ENCODE measurements around the gene SPTB.

The SPTB gene

DNA sequence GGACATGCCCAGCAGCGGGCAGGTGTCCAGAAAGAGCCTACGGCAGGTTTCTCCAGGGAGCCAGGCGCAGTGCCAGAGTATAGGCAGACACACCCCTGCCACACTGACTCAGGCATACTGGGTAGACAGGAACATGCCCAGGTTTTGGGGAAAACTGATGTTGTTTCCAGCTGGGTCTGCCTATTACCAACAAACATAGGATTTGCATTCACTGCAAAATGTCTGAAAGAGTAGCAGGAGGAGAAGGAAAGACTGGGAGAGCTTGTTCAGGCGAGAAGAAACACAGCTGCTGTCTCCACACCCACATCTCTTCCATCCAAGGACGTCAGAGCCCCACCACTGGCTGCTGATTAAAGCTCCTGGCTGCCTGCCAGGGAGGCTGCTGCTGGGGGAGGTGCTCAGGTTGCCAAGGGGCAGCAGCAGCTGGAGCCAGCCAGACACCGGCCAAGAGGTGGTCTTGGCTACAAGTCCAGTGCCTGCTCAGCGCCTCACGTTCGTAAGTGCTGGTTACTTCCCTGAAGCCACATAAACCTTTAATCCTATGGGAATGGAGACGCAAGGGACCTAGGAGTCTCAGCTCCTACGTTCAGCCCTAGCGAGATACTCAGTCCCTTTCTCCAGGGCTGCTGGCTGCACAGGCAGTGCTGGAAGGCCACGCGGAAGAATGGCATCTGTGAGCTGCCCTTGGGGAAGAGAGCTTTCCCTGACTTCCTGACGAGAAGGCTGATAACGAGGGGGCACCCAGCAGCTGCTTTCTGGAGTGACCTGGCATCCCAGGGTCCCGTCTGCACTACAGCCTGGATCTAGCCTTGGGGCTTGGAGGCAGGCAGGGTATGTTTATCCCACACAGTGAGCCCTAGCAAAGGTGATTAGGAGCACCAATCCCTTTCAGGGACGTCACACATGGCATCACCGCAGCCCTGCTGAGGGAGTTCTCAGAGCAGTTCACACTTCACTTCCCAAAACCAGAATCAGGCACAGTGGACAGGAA, 117.4 kb downstream of the SPTB start:
- Histone ChIP-seq H3K36me3 (ENCODE audit: control insufficient read depth in 4 of 4, insufficient read depth in 4 of 4, low read length in 3 of 4) (no peaks in the 10 kb centered on the region), H3K27me3 (replicated peaks in 2 of 5; ENCODE audit: control insufficient read depth in 4 of 5, insufficient read depth in 5 of 5, low read length in 4 of 5) (peaks cover 0 to 21% (median 0%) of the 10 kb centered on the region in 5 experiments), H3K4me3 (ENCODE audit: control insufficient read depth in 1 of 7, extremely low read depth in 1 of 7, insufficient read depth in 4 of 7, low read depth in 2 of 7, low read length in 6 of 7) (no peak overlapping the region), H3K4me1 (ENCODE audit: control extremely low read depth in 1 of 4, control insufficient read depth in 4 of 4, insufficient read depth in 4 of 4, low read length in 3 of 4) (peaks cover 0 to 44% (median 27%) of the 10 kb centered on the region in 4 experiments), H3K9me3 (ENCODE audit: control extremely low read depth in 1 of 5, control insufficient read depth in 4 of 5, insufficient read depth in 2 of 5, low read depth in 1 of 5, low read length in 4 of 5) (no peaks in the 10 kb centered on the region), H3K27ac (ENCODE audit: insufficient read depth in 1 of 2, low read depth in 1 of 2, low read length in 2 of 2, poor library complexity in 1 of 2, severe bottlenecking in 2 of 2) (no peak overlapping the region)
- peak; percentile 49 to 68 (median 65) for DNase-seq
- POLR2A ChIA-PET: interaction anchor here (1.1 kb wide), 1 partner anchor 107 kb away, joined by 3 read pairs; no protein-coding TSS in a partner anchor
- CTCF ChIA-PET: interaction anchor here (0.9 to 4.7 kb wide), 19 partner anchors 9 to 131 kb away, joined by 3 to 50 read pairs (median 5); no protein-coding TSS in a partner anchor
- WGBS (ENCODE audit: insufficient coverage): 46% methylated on average over 17 of the region's 19 CpGs

DNA sequence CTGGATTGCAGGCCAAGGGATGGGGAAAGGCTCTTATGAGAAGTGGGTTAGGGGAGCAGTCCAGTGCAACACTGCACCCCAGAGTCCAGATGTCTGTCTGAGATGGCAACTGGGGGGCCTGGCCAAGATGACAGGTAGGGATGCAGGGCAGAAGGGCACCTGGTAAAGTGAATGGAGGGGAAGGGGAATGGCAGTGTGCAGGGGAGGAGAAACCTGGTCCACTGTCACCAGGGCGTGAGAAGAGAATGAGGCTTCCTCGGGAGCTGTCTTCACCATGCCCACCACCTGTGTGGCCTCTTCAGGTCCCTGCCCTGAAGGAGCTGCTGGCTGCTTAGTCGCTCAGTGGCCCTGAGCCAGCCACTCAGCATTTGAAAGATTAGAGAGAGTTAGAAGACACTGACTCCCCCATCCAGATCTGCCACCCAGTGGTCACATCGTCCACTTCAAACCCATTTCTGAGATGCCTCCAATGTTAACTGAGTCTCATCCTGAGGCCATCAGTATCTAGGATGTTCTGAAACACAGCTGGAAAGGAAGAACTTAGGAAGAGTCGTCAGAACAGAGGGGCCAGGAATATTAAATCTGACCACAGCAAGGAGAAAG, 118.2 kb downstream of the SPTB start:
- H3K9me3 ChIP-seq (ENCODE audit: control extremely low read depth in 1 of 5, control insufficient read depth in 4 of 5, insufficient read depth in 2 of 5, low read depth in 1 of 5, low read length in 4 of 5): no peaks in the 10 kb centered on the region
- H3K4me1 ChIP-seq (ENCODE audit: control extremely low read depth in 1 of 4, control insufficient read depth in 4 of 4, insufficient read depth in 4 of 4, low read length in 3 of 4): peaks cover 0 to 44% (median 27%) of the 10 kb centered on the region in 4 experiments
- 70% methylated on average over 3 of the region's 5 CpGs for WGBS (ENCODE audit: insufficient coverage)

DNA sequence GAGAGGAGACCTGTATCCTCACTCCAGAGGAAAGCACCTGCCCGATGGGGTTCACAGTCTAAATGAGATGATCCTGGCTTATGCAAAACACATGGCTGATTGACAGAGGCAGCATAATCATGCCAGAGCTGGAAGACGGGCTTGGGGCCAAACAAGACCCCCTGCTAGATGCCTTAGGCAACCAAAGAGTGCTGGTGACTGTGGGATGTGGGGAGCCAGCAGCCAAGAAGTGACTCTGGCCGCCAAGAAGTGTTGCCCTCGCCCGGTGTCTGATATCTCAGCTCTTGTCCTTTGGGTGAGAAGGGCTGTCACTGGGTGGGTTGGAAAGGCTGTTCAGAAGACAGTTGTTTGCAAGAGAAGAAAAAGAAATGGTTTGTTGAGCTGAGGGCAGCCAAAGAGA, 118.8 kb downstream of the SPTB start:
- POLR2A ChIA-PET: interaction anchor here (1.1 kb wide), 1 partner anchor 106 kb away, joined by 3 read pairs; no protein-coding TSS in a partner anchor
- 88% methylated on average over 1 of the region's 5 CpGs for WGBS (ENCODE audit: insufficient coverage)

More for the DNA sequence above, 118.2 kb downstream of the SPTB start:
- no peak overlapping the region for H3K27ac ChIP-seq (ENCODE audit: insufficient read depth in 1 of 2, low read depth in 1 of 2, low read length in 2 of 2, poor library complexity in 1 of 2, severe bottlenecking in 2 of 2)
- no peaks in the 10 kb centered on the region for H3K36me3 ChIP-seq (ENCODE audit: control insufficient read depth in 4 of 4, insufficient read depth in 4 of 4, low read length in 3 of 4)
- no peak for DNase-seq
- CTCF ChIA-PET: interaction anchor here (0.6 to 4.7 kb wide), 20 partner anchors 10 to 209 kb away, joined by 3 to 50 read pairs (median 4); no protein-coding TSS in a partner anchor
- H3K27me3 ChIP-seq (replicated peaks in 2 of 5; ENCODE audit: control insufficient read depth in 4 of 5, insufficient read depth in 5 of 5, low read length in 4 of 5): peaks cover 0 to 21% (median 0%) of the 10 kb centered on the region in 5 experiments
- no peak overlapping the region for H3K4me3 ChIP-seq (ENCODE audit: control insufficient read depth in 1 of 7, extremely low read depth in 1 of 7, insufficient read depth in 4 of 7, low read depth in 2 of 7, low read length in 6 of 7)
- POLR2A ChIA-PET: interaction anchor here (1.1 kb wide), 1 partner anchor 107 kb away, joined by 3 read pairs; no protein-coding TSS in a partner anchor

DNA sequence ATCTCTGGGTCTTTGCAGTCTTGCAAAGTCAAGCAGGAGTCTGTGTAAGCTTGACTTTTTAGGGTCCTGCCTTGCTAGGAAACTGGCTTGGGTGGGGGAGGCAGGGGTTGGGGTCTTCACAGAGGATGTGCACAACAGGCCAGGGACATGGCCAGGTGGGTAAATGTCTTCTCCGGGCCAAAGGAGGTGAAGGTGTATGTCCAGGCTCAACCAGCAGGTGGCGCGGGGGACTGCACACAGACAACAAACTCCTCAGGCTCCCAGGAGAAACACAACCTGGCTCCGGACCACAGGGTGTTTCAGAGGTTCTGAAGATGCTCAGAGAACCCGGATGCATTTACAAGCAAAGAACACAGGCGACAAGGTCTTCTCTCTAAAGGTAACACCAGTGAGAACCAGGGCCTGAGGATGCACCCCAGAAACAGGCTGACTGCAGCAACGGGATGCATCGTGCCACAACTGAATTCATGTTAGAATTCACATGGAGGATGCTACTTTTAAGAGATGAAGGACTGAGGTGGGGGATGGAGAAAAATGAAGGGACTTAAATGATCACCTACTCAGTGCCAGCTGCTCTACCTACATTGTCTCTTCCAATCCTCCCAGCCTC, 119.5 kb downstream of the SPTB start:
- Histone ChIP-seq H3K9me3 (ENCODE audit: control extremely low read depth in 1 of 5, control insufficient read depth in 4 of 5, insufficient read depth in 2 of 5, low read depth in 1 of 5, low read length in 4 of 5) (no peaks in the 10 kb centered on the region), H3K27me3 (replicated peaks in 2 of 5; ENCODE audit: control insufficient read depth in 4 of 5, insufficient read depth in 5 of 5, low read length in 4 of 5) (peaks cover 0 to 21% (median 0%) of the 10 kb centered on the region in 5 experiments), H3K27ac (ENCODE audit: insufficient read depth in 1 of 2, low read depth in 1 of 2, low read length in 2 of 2, poor library complexity in 1 of 2, severe bottlenecking in 2 of 2) (no peak overlapping the region), H3K4me1 (ENCODE audit: control extremely low read depth in 1 of 4, control insufficient read depth in 4 of 4, insufficient read depth in 4 of 4, low read length in 3 of 4) (peaks cover 0 to 44% (median 27%) of the 10 kb centered on the region in 4 experiments), H3K36me3 (ENCODE audit: control insufficient read depth in 4 of 4, insufficient read depth in 4 of 4, low read length in 3 of 4) (no peaks in the 10 kb centered on the region), H3K4me3 (ENCODE audit: control insufficient read depth in 1 of 7, extremely low read depth in 1 of 7, insufficient read depth in 4 of 7, low read depth in 2 of 7, low read length in 6 of 7) (no peak overlapping the region)
- CTCF ChIA-PET: interaction anchor here (1.4 to 4.7 kb wide), 8 partner anchors 11 to 132 kb away, joined by 3 to 50 read pairs (median 11); no protein-coding TSS in a partner anchor
- POLR2A ChIA-PET: no interaction called here
- WGBS (ENCODE audit: insufficient coverage): 72% methylated on average over 5 of the region's 8 CpGs
- DNase-seq: peak; percentile 38 to 56 (median 44)

More for the DNA sequence above, 118.8 kb downstream of the SPTB start:
- CTCF ChIA-PET: interaction anchor here (0.6 to 4.7 kb wide), 13 partner anchors 11 to 208 kb away, joined by 3 to 50 read pairs (median 5); no protein-coding TSS in a partner anchor
- Histone ChIP-seq H3K9me3 (ENCODE audit: control extremely low read depth in 1 of 5, control insufficient read depth in 4 of 5, insufficient read depth in 2 of 5, low read depth in 1 of 5, low read length in 4 of 5) (no peaks in the 10 kb centered on the region), H3K4me3 (ENCODE audit: control insufficient read depth in 1 of 7, extremely low read depth in 1 of 7, insufficient read depth in 4 of 7, low read depth in 2 of 7, low read length in 6 of 7) (no peak overlapping the region), H3K27ac (ENCODE audit: insufficient read depth in 1 of 2, low read depth in 1 of 2, low read length in 2 of 2, poor library complexity in 1 of 2, severe bottlenecking in 2 of 2) (no peak overlapping the region), H3K4me1 (ENCODE audit: control extremely low read depth in 1 of 4, control insufficient read depth in 4 of 4, insufficient read depth in 4 of 4, low read length in 3 of 4) (peaks cover 0 to 44% (median 27%) of the 10 kb centered on the region in 4 experiments), H3K27me3 (replicated peaks in 2 of 5; ENCODE audit: control insufficient read depth in 4 of 5, insufficient read depth in 5 of 5, low read length in 4 of 5) (peaks cover 0 to 21% (median 0%) of the 10 kb centered on the region in 5 experiments), H3K36me3 (ENCODE audit: control insufficient read depth in 4 of 4, insufficient read depth in 4 of 4, low read length in 3 of 4) (no peaks in the 10 kb centered on the region)
- DNase-seq: no peak

DNA sequence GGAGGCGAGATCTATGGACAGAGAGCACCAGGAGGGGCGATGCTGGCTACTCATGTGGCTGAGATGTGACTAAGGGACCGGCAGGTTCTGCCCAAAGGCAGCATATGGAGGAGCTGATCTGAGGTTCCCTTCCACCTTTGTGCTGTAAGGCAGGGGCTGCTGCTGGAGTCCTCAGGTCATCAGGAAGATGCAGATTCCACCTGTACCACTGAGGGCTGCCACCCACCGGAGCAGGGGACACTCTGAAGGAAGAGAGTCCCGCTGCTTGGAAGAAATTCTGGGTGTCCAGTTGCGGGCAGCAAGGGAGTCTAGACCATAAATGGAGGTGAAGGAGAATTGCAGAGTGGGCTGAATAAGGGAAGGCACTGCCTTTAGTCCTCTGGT, 120.2 kb downstream of the SPTB start:
- CTCF ChIA-PET: interaction anchor here (1.6 to 4.7 kb wide), 4 partner anchors 13 to 133 kb away, joined by 6 to 50 read pairs (median 11); no protein-coding TSS in a partner anchor
- 97% methylated on average over 5 of the region's 6 CpGs for WGBS (ENCODE audit: insufficient coverage)
- H3K4me1 ChIP-seq (ENCODE audit: control extremely low read depth in 1 of 4, control insufficient read depth in 4 of 4, insufficient read depth in 4 of 4, low read length in 3 of 4): peaks cover 0 to 39% (median 24%) of the 10 kb centered on the region in 4 experiments

DNA sequence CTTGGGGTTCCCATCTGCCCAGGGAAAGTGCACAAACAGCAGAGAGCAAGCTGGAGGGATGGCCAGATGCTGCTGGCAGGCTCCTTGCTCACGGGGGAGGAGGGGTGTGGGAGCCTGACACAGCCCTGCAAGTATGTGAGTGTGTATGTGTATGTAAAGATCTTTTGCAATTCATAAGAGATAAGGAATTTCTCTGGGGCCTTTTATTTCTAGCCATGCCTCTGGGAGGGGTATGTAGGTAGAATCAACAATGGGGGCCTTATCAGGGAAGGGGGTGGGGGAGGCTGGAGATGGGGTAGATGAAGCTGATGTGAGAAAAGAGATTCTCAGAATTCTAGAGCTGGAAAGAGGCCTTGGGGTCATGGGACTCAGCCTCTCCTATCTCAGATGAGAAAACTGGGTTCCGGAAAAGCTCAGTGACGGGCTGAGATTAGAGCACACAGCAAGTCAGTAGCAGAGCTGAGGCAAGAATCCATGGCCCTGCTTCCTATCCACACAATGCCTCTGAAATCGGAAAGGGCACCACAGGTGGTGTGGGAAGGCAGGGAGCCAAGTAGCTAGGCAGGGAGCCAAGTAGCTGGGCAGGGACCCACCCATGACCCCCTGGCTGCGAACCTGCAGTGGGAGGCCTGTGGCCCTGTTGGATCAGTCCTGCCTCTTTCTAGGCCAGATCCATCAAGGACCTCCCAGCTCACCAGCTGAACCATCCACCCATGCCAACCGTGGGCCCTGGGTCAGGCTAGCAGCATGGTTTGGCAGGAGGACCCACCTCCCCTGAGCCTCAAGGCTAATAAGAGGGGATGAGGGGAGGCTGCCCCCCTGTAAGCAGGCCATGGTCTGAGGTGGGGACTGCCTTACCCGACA, 120.8 kb downstream of the SPTB start:
- H3K27ac ChIP-seq (ENCODE audit: insufficient read depth in 1 of 2, low read depth in 1 of 2, low read length in 2 of 2, poor library complexity in 1 of 2, severe bottlenecking in 2 of 2): no peak overlapping the region
- H3K4me3 ChIP-seq (ENCODE audit: control insufficient read depth in 1 of 7, extremely low read depth in 1 of 7, insufficient read depth in 4 of 7, low read depth in 2 of 7, low read length in 6 of 7): no peak overlapping the region
- peaks cover 0 to 33% (median 18%) of the 10 kb centered on the region in 4 experiments for H3K4me1 ChIP-seq (ENCODE audit: control extremely low read depth in 1 of 4, control insufficient read depth in 4 of 4, insufficient read depth in 4 of 4, low read length in 3 of 4)
- no peaks in the 10 kb centered on the region for H3K9me3 ChIP-seq (ENCODE audit: control extremely low read depth in 1 of 5, control insufficient read depth in 4 of 5, insufficient read depth in 2 of 5, low read depth in 1 of 5, low read length in 4 of 5)
- H3K27me3 ChIP-seq (replicated peaks in 2 of 5; ENCODE audit: control insufficient read depth in 4 of 5, insufficient read depth in 5 of 5, low read length in 4 of 5): peaks cover 0 to 24% (median 0%) of the 10 kb centered on the region in 5 experiments
- ChIA-PET CTCF (interaction anchor here (1.6 to 4.7 kb wide), 3 partner anchors 12 to 133 kb away, joined by 6 to 50 read pairs (median 10); no protein-coding TSS in a partner anchor), POLR2A (no interaction called here)
- 95% methylated on average over 4 of the region's 7 CpGs for whole genome bisulfite sequencing (ENCODE audit: insufficient coverage)
- H3K36me3 ChIP-seq (ENCODE audit: control insufficient read depth in 4 of 4, insufficient read depth in 4 of 4, low read length in 3 of 4): no peaks in the 10 kb centered on the region
- no peak for DNase-seq

More for the DNA sequence above, 120.2 kb downstream of the SPTB start:
- Histone ChIP-seq H3K27ac (ENCODE audit: insufficient read depth in 1 of 2, low read depth in 1 of 2, low read length in 2 of 2, poor library complexity in 1 of 2, severe bottlenecking in 2 of 2) (no peak overlapping the region), H3K27me3 (replicated peaks in 2 of 5; ENCODE audit: control insufficient read depth in 4 of 5, insufficient read depth in 5 of 5, low read length in 4 of 5) (peaks cover 0 to 24% (median 0%) of the 10 kb centered on the region in 5 experiments), H3K9me3 (ENCODE audit: control extremely low read depth in 1 of 5, control insufficient read depth in 4 of 5, insufficient read depth in 2 of 5, low read depth in 1 of 5, low read length in 4 of 5) (no peaks in the 10 kb centered on the region), H3K4me3 (ENCODE audit: control insufficient read depth in 1 of 7, extremely low read depth in 1 of 7, insufficient read depth in 4 of 7, low read depth in 2 of 7, low read length in 6 of 7) (no peak overlapping the region), H3K36me3 (ENCODE audit: control insufficient read depth in 4 of 4, insufficient read depth in 4 of 4, low read length in 3 of 4) (no peaks in the 10 kb centered on the region)
- no peak for DNase-seq
- POLR2A ChIA-PET: no interaction called here
